Activated T-cell treated with anti-CD3 and anti-CD28 coated beads, Interleukin-2, amount 50 U/mL, for 4 hours (primary cell): Measurements from ENCODE around the gene FNTB. TPM values are rescaled to one million over a fixed set of nuclear protein-coding genes. Genes with fewer than 3 reads are reported as not detected.

Experiments
- ATAC-seq, 2 donors: fragments of 200-7000 bp; cut with Tn5 transposase; one replicate each; pipeline ENCODE4 v1.10.0; 2021
- DNase-seq: peaks from one replicate; pipeline ENCODE4 v3.0.0-alpha.2; 2020
- H3K27me3 Mint-ChIP-seq: one replicate; pipeline ENCODE4 v1.8.0; 2021; ENCODE audit warnings: low read depth, mixed read lengths
- H3K36me3 Mint-ChIP-seq: one replicate; pipeline ENCODE4 v1.8.0; 2022; ENCODE audit warnings: mixed read lengths; ENCODE audit not compliant: insufficient read depth
- H3K4me1 Mint-ChIP-seq: one replicate; pipeline ENCODE4 v1.8.0; 2021; ENCODE audit warnings: low read depth, mixed read lengths
- H3K4me3 Mint-ChIP-seq: one replicate; pipeline ENCODE4 v1.8.0; 2021; ENCODE audit warnings: mild to moderate bottlenecking, moderate library complexity, mixed read lengths
- H3K9me3 Mint-ChIP-seq: one replicate; pipeline ENCODE4 v1.8.0; 2021; ENCODE audit warnings: mixed read lengths
- total RNA-seq, 3 donors: library from RNA; stranded (reverse); gene quantifications; one replicate each; pipeline ENCODE4 v1.2.1, GENCODE V29; 2021

The FNTB gene
- total RNA-seq, 3 donors from 2014 or later: 9.4 to 11.7 (median 10.9) TPM

GRCh38 chr14:65032319-65032718 is 45.6 kb downstream of the FNTB start:
- H3K36me3 Mint-ChIP-seq: peaks cover 33% of the 10 kb centered on the region
- ATAC-seq: no peak
- H3K27me3 Mint-ChIP-seq: no peaks in the 10 kb centered on the region
- DNase-seq: no peak
- no peak overlapping the region for H3K4me3 Mint-ChIP-seq
- no peaks in the 10 kb centered on the region for H3K4me1 Mint-ChIP-seq
- no peaks in the 10 kb centered on the region for H3K9me3 Mint-ChIP-seq

GRCh38 chr14:65033181-65033580 is 46.5 kb downstream of the FNTB start:
- Mint-ChIP-seq H3K36me3 (peaks cover 30% of the 10 kb centered on the region), H3K4me3 (no peak overlapping the region), H3K9me3 (no peaks in the 10 kb centered on the region), H3K4me1 (no peaks in the 10 kb centered on the region), H3K27me3 (no peaks in the 10 kb centered on the region)
- ATAC-seq: no peak
- no peak for DNase-seq

- DNase-seq: no peak
- no peak for ATAC-seq
- Mint-ChIP-seq H3K4me3 (no peak overlapping the region), H3K9me3 (no peaks in the 10 kb centered on the region), H3K36me3 (peaks cover 27% of the 10 kb centered on the region), H3K4me1 (no peaks in the 10 kb centered on the region), H3K27me3 (no peaks in the 10 kb centered on the region)
Observed at GRCh38 chr14:65034021-65034420, 47.3 kb downstream of the FNTB start.

- no peaks in the 10 kb centered on the region for H3K27me3 Mint-ChIP-seq
- DNase-seq (no peak), ATAC-seq (no peak)
Observed at GRCh38 chr14:65035049-65035448, 48.4 kb downstream of the FNTB start.

GRCh38 chr14:65038966-65039365 is 52.3 kb downstream of the FNTB start:
- DNase-seq (no peak), ATAC-seq (no peak)
- no peaks in the 10 kb centered on the region for H3K9me3 Mint-ChIP-seq
- H3K4me3 Mint-ChIP-seq: no peak overlapping the region
- no peaks in the 10 kb centered on the region for H3K27me3 Mint-ChIP-seq
- peaks cover 22% of the 10 kb centered on the region for H3K36me3 Mint-ChIP-seq
- no peaks in the 10 kb centered on the region for H3K4me1 Mint-ChIP-seq

More at GRCh38 chr14:65035049-65035448, 48.4 kb downstream of the FNTB start:
- Mint-ChIP-seq H3K9me3 (no peaks in the 10 kb centered on the region), H3K36me3 (peaks cover 20% of the 10 kb centered on the region), H3K4me3 (no peak overlapping the region), H3K4me1 (no peaks in the 10 kb centered on the region)

GRCh38 chr14:65040666-65041433 is 54.2 kb downstream of the FNTB start:
- H3K27me3 Mint-ChIP-seq: no peaks in the 10 kb centered on the region

GRCh38 chr14:65041434-65041915 is 54.8 kb downstream of the FNTB start:
- H3K9me3 Mint-ChIP-seq: no peaks in the 10 kb centered on the region
- peaks cover 22% of the 10 kb centered on the region for H3K36me3 Mint-ChIP-seq
- no peak for ATAC-seq

More at GRCh38 chr14:65040666-65041433, 54.2 kb downstream of the FNTB start:
- Mint-ChIP-seq H3K4me3 (no peak overlapping the region), H3K9me3 (no peaks in the 10 kb centered on the region), H3K4me1 (no peaks in the 10 kb centered on the region), H3K36me3 (peaks cover 22% of the 10 kb centered on the region)
- DNase-seq: no peak
- ATAC-seq: no peak

GRCh38 chr14:65042296-65042695 is 55.6 kb downstream of the FNTB start:
- H3K36me3 Mint-ChIP-seq: peaks cover 25% of the 10 kb centered on the region
- DNase-seq (no peak), ATAC-seq (no peak)
- peaks cover 2% of the 10 kb centered on the region for H3K4me1 Mint-ChIP-seq
- H3K27me3 Mint-ChIP-seq: no peaks in the 10 kb centered on the region
- H3K4me3 Mint-ChIP-seq: no peak overlapping the region
- no peaks in the 10 kb centered on the region for H3K9me3 Mint-ChIP-seq

More at GRCh38 chr14:65041434-65041915, 54.8 kb downstream of the FNTB start:
- Mint-ChIP-seq H3K4me3 (no peak overlapping the region), H3K27me3 (no peaks in the 10 kb centered on the region), H3K4me1 (no peaks in the 10 kb centered on the region)
- no peak for DNase-seq

GRCh38 chr14:65042731-65043372 is 56.2 kb downstream of the FNTB start:
- Mint-ChIP-seq H3K4me1 (peaks cover 7% of the 10 kb centered on the region), H3K9me3 (no peaks in the 10 kb centered on the region), H3K27me3 (no peaks in the 10 kb centered on the region), H3K4me3 (no peak overlapping the region), H3K36me3 (peaks cover 26% of the 10 kb centered on the region)
- ATAC-seq: no peak
- no peak for DNase-seq

- no peak for DNase-seq
- Mint-ChIP-seq H3K4me1 (peaks cover 7% of the 10 kb centered on the region), H3K27me3 (no peaks in the 10 kb centered on the region), H3K4me3 (no peak overlapping the region), H3K36me3 (peaks cover 26% of the 10 kb centered on the region), H3K9me3 (no peaks in the 10 kb centered on the region)
- no peak for ATAC-seq
Observed at GRCh38 chr14:65043893-65044595, 57.3 kb downstream of the FNTB start.

- Mint-ChIP-seq H3K9me3 (no peaks in the 10 kb centered on the region), H3K4me3 (no peak overlapping the region), H3K4me1 (peaks cover 7% of the 10 kb centered on the region), H3K36me3 (peaks cover 26% of the 10 kb centered on the region), H3K27me3 (no peaks in the 10 kb centered on the region)
- no peak for ATAC-seq
- no peak for DNase-seq
Observed at GRCh38 chr14:65044596-65044959, 57.9 kb downstream of the FNTB start.

GRCh38 chr14:65045006-65045405 is 58.3 kb downstream of the FNTB start:
- no peak overlapping the region for H3K4me3 Mint-ChIP-seq
- DNase-seq (no peak), ATAC-seq (no peak)
- H3K9me3 Mint-ChIP-seq: no peaks in the 10 kb centered on the region
- H3K36me3 Mint-ChIP-seq: peaks cover 26% of the 10 kb centered on the region
- peaks cover 7% of the 10 kb centered on the region for H3K4me1 Mint-ChIP-seq
- no peaks in the 10 kb centered on the region for H3K27me3 Mint-ChIP-seq

- Mint-ChIP-seq H3K36me3 (peaks cover 26% of the 10 kb centered on the region), H3K27me3 (no peaks in the 10 kb centered on the region), H3K4me3 (no peak overlapping the region), H3K9me3 (no peaks in the 10 kb centered on the region), H3K4me1 (peaks cover 7% of the 10 kb centered on the region)
- no peak for ATAC-seq
- no peak for DNase-seq
Observed at GRCh38 chr14:65045709-65046108, 59.0 kb downstream of the FNTB start.

- DNase-seq (no peak), ATAC-seq (no peak)
- Mint-ChIP-seq H3K9me3 (no peaks in the 10 kb centered on the region), H3K4me3 (no peak overlapping the region), H3K36me3 (peaks cover 16% of the 10 kb centered on the region), H3K4me1 (no peaks in the 10 kb centered on the region), H3K27me3 (no peaks in the 10 kb centered on the region)
Observed at GRCh38 chr14:65052832-65053231, 66.1 kb downstream of the FNTB start.
